T-helper 2 cell treated with Interferon-gamma antibody and Interleukin-4, amounts not matched to agents 5 μg/mL and 100 μg/mL, for 36 hours (primary cell): Measurements from ENCODE around the gene ALDH3A2.

Experiments
- DNase-seq: peaks from one replicate; pipeline ENCODE4 v3.0.0; 2021; ENCODE audit warnings: low spot score
- H3K27ac Mint-ChIP-seq: one replicate; pipeline ENCODE4 v1.8.0; 2021; ENCODE audit warnings: mild to moderate bottlenecking, mixed read lengths
- H3K27me3 Mint-ChIP-seq: one replicate; pipeline ENCODE4 v1.8.0; 2021; ENCODE audit warnings: low read depth, mixed read lengths
- H3K36me3 Mint-ChIP-seq: one replicate; pipeline ENCODE4 v1.8.0; 2021; ENCODE audit warnings: low read depth, mixed read lengths
- H3K4me1 Mint-ChIP-seq: one replicate; pipeline ENCODE4 v1.8.0; 2021; ENCODE audit warnings: low read depth, mixed read lengths
- H3K4me3 Mint-ChIP-seq: one replicate; pipeline ENCODE4 v1.8.0; 2022; ENCODE audit warnings: mild to moderate bottlenecking, moderate library complexity, mixed read lengths
- H3K9me3 Mint-ChIP-seq: one replicate; pipeline ENCODE4 v1.8.0; 2021; ENCODE audit warnings: mixed read lengths

The ALDH3A2 gene

DNA sequence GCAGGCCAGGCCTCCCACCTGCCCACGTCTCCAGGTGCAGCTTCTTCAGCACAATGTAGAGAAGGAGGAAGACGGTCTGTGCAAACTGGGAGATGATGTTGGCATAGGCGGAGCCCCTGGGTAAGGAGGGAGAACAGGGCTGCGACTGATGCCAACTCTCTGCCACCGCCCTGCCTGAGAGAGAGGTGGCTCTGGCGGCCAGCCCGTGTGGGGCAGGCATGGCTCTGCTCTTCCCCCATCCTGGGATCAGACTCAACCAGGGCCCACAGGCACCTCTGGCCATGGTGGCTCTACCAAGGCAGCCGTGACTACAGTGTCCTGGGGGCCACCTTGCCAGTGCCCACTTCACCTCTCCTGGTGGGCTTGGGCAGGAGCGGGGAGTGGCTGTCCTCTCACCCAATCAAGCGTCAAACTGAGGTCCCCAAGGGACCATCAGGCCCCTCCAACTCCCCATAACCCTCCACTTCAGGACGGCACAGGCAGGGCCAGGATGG, 59.2 kb downstream of the ALDH3A2 start:
- H3K36me3 Mint-ChIP-seq: no peaks in the 10 kb centered on the region
- no peak overlapping the region for H3K4me3 Mint-ChIP-seq
- no peaks in the 10 kb centered on the region for H3K9me3 Mint-ChIP-seq
- H3K27me3 Mint-ChIP-seq: no peaks in the 10 kb centered on the region
- DNase-seq: no peak
- H3K27ac Mint-ChIP-seq: no peak overlapping the region
- no peaks in the 10 kb centered on the region for H3K4me1 Mint-ChIP-seq

DNA sequence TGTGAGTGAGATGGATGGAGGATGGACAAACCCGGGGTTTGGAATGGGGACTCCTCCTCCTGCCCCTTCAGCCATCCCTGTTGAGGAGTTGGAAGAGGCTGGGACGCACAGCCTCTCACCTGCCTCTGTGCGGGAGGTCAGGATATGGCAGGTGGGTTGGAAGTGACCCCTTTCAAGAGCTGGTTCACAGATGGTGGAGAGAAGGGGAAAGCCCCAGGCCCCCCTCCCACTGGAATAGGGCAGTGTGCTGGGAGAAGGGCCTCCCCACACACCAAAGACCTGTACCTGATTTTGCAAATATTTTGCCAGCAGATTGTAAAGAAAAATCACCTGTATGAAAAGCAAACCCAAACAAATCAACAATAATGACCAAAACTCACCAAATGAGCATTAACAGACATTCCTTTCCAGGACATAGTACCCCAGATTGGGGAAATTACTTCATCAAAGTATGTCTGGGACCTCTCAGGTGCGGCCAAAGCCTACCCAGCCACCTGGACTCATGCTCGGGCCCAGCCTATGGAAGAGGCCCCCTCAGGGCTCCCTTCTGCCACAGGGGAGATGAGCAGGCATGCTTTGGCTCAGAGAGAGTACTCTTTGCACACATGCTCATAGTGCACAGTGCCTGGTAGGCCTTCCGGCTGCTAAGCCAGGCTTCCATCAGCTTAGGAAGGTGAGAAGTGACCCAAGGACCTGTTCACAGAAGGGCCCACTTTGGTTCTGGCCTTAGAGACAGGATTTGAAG, 60.1 kb downstream of the ALDH3A2 start:
- Mint-ChIP-seq H3K4me3 (no peak overlapping the region), H3K4me1 (no peaks in the 10 kb centered on the region), H3K36me3 (no peaks in the 10 kb centered on the region), H3K27me3 (no peaks in the 10 kb centered on the region), H3K27ac (no peak overlapping the region), H3K9me3 (no peaks in the 10 kb centered on the region)
- DNase-seq: no peak

DNA sequence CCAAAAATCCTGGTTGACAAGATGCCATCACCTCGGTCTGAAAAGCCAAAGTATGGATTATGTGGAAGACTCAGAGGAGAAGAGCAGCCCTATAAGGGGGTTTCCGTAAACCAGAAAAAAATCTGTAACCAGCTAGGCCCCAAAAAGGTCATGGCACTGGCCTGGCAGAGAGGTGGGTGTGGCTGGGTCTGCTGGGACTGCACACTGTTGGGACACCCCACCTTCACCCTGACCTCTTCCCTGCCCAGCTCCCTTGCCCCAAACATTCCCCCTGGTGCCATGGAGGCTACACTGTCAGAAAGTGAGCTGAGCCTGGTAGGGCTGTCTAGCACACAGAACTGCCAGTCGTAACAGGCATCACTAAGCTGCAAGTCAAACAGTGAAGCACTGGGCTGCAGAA, 61.3 kb downstream of the ALDH3A2 start:
- H3K9me3 Mint-ChIP-seq: no peaks in the 10 kb centered on the region
- no peaks in the 10 kb centered on the region for H3K36me3 Mint-ChIP-seq
- no peaks in the 10 kb centered on the region for H3K27me3 Mint-ChIP-seq
- DNase-seq: no peak
- H3K4me1 Mint-ChIP-seq: no peaks in the 10 kb centered on the region
- H3K4me3 Mint-ChIP-seq: no peak overlapping the region
- H3K27ac Mint-ChIP-seq: no peak overlapping the region

DNA sequence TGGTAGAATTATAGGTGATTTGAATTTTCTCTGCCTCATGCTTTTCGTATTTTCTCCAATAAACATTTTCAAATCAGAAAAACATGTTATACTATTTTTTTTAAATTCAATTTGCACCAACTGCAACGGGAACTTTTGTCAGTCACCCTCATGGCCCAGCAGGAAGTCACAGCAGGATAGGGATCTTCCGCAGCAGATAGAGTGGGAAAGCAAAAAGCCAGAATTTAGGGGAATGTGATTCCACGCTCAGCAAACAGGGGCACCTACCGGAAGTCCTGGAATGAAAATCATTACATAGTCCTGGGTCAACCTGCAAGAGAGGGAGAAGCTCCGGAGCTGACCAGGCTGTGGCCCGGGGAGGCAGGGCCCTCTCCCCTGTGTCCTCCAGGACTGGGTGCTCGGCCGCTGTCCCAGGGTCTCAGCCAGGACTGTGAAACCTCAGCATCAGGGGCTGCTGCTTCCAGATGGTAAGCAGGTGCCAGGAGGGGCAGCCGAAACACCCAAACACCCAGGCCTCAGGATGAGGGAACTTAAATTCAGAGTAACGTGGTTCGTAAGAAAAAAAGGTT, 64.0 kb downstream of the ALDH3A2 start:
- H3K4me1 Mint-ChIP-seq: no peaks in the 10 kb centered on the region
- no peak for DNase-seq
- no peaks in the 10 kb centered on the region for H3K27me3 Mint-ChIP-seq
- no peaks in the 10 kb centered on the region for H3K36me3 Mint-ChIP-seq
- H3K4me3 Mint-ChIP-seq: no peak overlapping the region
- no peaks in the 10 kb centered on the region for H3K9me3 Mint-ChIP-seq
- H3K27ac Mint-ChIP-seq: no peak overlapping the region

DNA sequence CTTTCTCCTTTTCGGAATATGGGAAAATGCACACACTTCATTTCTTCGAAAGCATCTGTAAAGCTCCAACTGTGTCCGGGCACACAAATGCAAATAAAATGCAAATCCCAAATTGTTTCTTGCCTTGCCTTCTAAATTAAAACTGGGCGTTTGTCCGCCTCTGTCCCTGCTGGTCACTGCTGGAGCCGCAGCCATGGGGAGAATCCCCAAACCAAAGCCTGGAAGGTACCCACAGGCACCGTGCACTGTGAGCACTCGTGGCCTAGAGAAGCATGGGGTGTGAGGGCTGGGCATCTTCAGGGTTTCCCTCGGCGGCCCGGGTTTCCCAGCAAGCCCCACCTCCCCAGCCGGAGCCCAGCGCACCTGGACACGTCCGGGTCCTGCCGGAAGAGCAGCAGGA, 64.9 kb downstream of the ALDH3A2 start:
- Mint-ChIP-seq H3K36me3 (no peaks in the 10 kb centered on the region), H3K27ac (no peak overlapping the region), H3K9me3 (no peaks in the 10 kb centered on the region), H3K4me3 (no peak overlapping the region), H3K27me3 (no peaks in the 10 kb centered on the region), H3K4me1 (no peaks in the 10 kb centered on the region)
- DNase-seq: no peak

DNA sequence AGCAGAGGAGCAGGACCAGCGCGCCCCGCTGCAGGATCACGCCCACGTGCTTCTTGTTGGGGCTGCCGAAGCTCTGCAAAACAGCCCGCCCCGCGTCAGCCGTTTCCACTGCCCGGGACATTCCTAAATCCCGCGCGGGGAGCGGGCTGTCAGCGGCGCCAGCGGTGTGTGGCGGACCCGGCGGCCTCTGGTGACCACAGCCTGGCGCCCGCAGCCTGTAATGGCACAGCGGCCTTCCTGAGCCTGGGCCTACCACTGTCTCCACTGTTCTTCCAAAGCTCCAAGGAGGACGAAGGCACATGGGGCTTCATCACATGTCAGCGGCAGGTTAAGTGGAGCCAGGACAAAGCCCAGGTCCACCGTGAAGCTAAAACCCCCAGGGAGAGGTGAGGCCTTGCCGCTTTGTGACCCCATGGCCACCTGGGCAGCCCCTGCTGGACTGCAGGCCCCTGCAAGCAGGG, 65.4 kb downstream of the ALDH3A2 start:
- H3K4me1 Mint-ChIP-seq: no peaks in the 10 kb centered on the region
- H3K4me3 Mint-ChIP-seq: no peak overlapping the region
- H3K27me3 Mint-ChIP-seq: no peaks in the 10 kb centered on the region
- H3K36me3 Mint-ChIP-seq: no peaks in the 10 kb centered on the region
- DNase-seq: no peak
- no peak overlapping the region for H3K27ac Mint-ChIP-seq
- H3K9me3 Mint-ChIP-seq: no peaks in the 10 kb centered on the region

DNA sequence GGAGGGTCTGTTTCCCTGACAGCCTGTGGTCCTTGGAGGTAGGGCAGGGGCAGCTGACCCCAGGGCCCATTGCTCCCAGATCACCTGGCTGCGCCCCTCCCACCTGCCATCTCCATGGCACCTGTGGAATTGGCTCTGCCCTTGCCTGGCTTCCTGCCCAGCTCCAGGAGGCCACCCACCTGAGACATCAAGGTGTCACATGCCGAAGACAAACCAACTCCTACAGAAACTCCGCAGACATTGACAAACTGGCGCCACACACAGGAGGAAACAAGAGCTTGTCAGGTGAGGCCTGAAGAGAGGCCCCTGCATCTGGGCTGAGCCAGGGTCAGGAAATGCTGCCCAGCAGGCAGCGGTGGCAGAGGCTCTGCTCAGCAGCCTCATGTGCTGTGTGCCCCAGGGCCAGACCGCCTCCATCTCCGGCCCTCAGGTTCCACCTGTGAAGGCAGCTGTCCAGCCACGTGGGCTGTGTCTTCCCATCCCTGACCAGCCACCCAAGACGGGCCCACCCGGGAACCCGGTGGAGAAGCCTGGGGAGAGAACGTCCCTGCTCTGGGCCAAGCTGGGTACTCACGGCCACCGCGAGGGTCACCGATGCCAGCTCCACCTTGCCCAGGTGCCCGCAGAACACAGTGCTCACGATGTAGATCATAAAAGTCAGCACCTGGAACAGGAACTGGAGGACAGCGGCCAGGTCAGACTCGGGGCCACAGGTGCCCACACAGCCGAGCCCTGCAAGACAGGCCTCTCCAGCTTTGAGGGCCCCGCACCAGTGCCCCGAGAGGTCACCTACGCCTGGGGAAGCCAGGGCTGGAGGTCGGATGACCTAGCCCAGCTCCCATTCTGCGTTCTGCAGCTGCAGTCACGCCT, 66.2 kb downstream of the ALDH3A2 start:
- no peaks in the 10 kb centered on the region for H3K36me3 Mint-ChIP-seq
- no peaks in the 10 kb centered on the region for H3K9me3 Mint-ChIP-seq
- no peaks in the 10 kb centered on the region for H3K4me1 Mint-ChIP-seq
- no peak for DNase-seq
- no peak overlapping the region for H3K27ac Mint-ChIP-seq
- no peak overlapping the region for H3K4me3 Mint-ChIP-seq
- no peaks in the 10 kb centered on the region for H3K27me3 Mint-ChIP-seq

DNA sequence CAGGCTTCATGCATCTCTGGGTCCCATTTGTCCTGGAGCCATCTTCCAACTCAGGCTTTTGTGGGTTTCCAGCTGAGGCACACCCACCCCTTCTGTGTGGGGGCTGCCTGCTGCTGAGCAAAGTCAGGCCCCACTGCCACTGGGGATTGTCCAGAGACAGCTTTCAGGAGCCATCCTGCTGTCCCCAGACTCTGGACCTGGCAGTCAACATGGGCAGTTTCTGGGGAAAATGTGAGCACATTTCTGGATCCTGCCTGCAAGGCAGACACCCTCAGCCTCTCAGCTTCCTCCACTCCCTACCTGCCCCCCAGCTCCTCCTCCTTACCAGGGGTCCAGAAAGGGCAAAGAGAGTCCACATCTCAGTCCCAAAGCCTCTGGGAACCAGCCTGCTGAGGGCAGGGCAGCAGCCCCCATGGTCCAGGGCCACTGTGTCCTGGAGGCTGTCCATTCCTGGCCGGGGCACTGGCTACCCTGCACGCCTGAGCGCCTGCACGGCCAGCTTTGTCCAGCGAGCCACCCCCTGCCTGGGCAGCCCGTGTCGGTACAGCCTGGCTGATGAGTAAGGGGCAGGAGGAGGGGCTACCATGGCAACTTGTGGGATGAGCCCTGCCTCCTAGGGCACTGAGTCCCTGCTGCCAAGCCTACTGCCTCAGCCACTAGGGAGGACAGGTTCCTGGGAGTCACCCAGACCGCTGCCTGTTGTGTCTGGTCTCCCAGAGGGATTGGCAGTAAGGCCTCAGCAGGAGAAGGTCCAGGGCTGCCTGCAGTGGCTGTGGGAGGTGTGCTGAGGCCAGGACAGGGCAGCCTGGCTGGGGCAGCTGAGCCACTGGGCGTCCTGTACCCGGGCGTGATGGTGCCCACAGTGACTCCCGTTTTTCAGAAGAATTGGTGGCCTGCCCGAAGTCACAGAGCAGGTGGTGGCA, 67.8 kb downstream of the ALDH3A2 start, which contains the start of gene SLC47A2:
TSS of gene SLC47A2 (minus strand) at position 477 of the 923 bp plus-strand sequence. CDS start at position 448, 29 bp downstream.
- no peak within 1 kb of the TSS for H3K27ac Mint-ChIP-seq
- no peaks in the 10 kb centered on the region for H3K36me3 Mint-ChIP-seq
- H3K4me1 Mint-ChIP-seq: no peaks in the 10 kb centered on the region
- no peaks in the 10 kb centered on the region for H3K9me3 Mint-ChIP-seq
- no peaks in the 10 kb centered on the region for H3K27me3 Mint-ChIP-seq
- H3K4me3 Mint-ChIP-seq: no peak within 1 kb of the TSS
- DNase-seq: no peak

DNA sequence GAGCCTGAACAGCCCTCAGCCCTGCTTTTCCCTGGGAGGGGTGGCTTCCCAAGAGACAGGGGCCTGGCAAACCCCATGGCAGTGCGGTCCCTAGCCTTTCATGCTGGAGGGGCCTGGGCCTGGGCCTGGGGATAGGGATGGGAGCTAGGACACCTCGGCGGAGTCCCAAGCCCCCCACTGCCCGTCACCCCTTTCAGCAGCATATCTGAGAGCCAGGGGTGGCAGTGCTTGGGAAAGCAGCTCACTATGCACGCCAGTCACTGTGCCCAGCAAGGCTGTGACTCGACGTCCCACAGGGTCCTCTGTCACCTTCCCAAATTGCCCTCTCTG, 68.4 kb downstream of the ALDH3A2 start:
- Mint-ChIP-seq H3K27me3 (no peaks in the 10 kb centered on the region), H3K4me3 (no peak overlapping the region), H3K4me1 (no peaks in the 10 kb centered on the region), H3K9me3 (no peaks in the 10 kb centered on the region), H3K36me3 (no peaks in the 10 kb centered on the region), H3K27ac (no peak overlapping the region)
- no peak for DNase-seq

DNA sequence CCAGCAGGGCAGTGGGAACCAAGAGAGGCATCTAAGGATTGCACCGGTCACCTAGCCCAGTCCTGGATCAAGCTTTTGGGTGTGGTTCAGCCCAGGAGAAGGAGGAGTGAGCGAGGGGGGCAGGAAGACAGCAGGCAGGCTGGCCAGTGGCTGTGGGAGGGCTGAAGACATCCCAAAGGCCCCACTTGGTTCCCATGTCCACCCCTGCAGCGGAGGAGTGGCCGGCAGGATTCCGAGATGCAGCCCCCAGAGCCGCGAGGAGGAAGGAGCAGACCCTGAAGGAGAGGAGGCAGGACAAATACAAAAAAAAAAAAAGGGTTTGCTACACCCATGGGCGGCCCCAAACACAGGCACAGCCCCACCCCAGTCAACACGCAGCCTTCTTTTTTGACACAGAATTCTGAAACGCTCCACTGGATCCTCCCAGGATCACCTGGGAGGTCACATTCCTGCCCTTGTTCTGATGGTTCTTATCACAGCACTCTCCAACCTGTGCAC, 68.9 kb downstream of the ALDH3A2 start:
- no peaks in the 10 kb centered on the region for H3K36me3 Mint-ChIP-seq
- DNase-seq: no peak
- no peaks in the 10 kb centered on the region for H3K27me3 Mint-ChIP-seq
- H3K4me1 Mint-ChIP-seq: no peaks in the 10 kb centered on the region
- H3K4me3 Mint-ChIP-seq: no peak overlapping the region
- no peaks in the 10 kb centered on the region for H3K9me3 Mint-ChIP-seq
- no peak overlapping the region for H3K27ac Mint-ChIP-seq

DNA sequence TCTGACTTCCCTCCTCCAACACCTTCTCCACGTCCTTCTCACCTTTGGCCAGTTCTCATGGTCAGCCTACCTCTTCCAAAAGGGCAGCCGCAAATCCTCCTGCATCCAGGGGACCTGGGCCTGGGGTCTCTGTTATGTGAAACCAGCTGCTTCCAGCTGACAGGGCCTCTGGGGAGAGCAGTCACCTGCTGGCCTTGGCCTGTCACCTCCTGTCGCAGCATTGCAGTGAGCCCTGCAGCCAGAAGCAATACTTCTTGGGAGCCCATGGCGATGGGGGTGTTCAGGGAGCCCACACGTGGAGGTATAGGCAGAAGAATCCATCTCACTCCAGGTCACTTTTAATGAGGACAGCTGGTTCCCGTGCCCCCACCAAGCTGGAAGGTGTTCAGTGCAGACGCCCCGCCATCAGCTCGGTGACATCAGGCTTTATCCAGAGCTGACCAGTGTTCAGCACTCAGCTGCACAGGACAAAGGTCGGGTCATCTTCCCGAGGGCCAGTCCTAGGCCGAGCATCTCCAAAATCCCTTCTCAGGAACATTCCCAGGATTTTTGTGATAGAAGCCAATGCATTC, 69.6 kb downstream of the ALDH3A2 start:
- Mint-ChIP-seq H3K36me3 (no peaks in the 10 kb centered on the region), H3K27ac (no peak overlapping the region), H3K4me1 (no peaks in the 10 kb centered on the region)

DNA sequence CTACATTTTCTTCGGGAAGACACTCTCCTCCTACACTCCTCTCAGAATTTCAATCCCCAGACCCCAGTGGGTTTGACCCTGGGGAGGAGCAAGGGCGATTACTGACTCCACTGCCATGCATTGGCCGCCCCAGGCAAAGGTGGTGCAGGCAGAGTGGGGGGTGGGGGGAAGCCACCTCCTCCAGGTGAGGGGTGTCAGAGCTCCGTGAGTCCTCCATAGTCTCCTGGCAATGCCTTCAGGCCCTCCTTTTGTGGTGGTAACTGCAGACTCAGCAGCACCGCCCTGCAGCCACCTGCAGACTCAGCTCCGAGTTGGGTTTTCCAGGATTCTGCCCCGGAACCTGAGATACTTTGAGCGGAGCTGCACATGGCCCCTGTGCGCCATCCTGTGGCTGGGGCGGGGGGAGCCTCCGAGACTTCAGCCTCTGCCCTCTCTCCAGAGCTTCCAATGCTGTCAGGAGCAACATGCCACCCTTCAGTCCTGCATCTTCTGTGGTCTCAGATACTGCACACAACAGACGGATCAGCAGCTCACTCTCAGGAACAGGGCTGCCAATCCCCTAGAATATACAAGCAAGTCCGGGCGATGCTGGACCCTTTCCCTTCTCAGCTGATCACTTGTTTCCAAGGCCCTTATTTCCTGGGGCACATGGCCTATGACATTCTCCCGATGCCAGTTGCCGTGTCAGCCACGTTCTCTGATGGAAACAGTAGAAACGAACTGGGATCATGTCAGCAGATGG, 70.2 kb downstream of the ALDH3A2 start:
- H3K36me3 Mint-ChIP-seq: no peaks in the 10 kb centered on the region
- no peak for DNase-seq
- no peaks in the 10 kb centered on the region for H3K4me1 Mint-ChIP-seq
- H3K4me3 Mint-ChIP-seq: no peak overlapping the region
- H3K27ac Mint-ChIP-seq: no peak overlapping the region
- no peaks in the 10 kb centered on the region for H3K9me3 Mint-ChIP-seq
- H3K27me3 Mint-ChIP-seq: no peaks in the 10 kb centered on the region

More for the DNA sequence above, 69.6 kb downstream of the ALDH3A2 start:
- Mint-ChIP-seq H3K4me3 (no peak overlapping the region), H3K9me3 (no peaks in the 10 kb centered on the region), H3K27me3 (no peaks in the 10 kb centered on the region)
- DNase-seq: no peak
